H9 (cell line): ENCODE data around the gene PRKCZ. TPM values are rescaled to one million over a fixed set of nuclear protein-coding genes. Genes with fewer than 3 reads are reported as not detected.

Experiments used
- DNase-seq: peaks from one replicate; pipeline ENCODE4 v3.0.0-alpha.2; 2017
- H2AFZ ChIP-seq: one replicate; pipeline ENCODE4 v1.6.1; 2013; ENCODE audit warnings: mild to moderate bottlenecking, low read length, control low read depth, moderate library complexity
- H2AK5ac ChIP-seq: 2 replicates; pipeline ENCODE4 v1.6.1; 2013; ENCODE audit warnings: low read length, control low read depth, mixed read lengths; ENCODE audit not compliant: insufficient read length
- H2BK120ac ChIP-seq: one replicate; pipeline ENCODE4 v1.6.1; 2013; ENCODE audit warnings: low read depth, mild to moderate bottlenecking, low read length, control low read depth, inconsistent platforms; ENCODE audit not compliant: poor library complexity, severe bottlenecking
- H2BK12ac ChIP-seq: 2 replicates; pipeline ENCODE4 v1.6.1; 2013; ENCODE audit warnings: low read length, control low read depth, mixed read lengths, low read depth; ENCODE audit not compliant: insufficient read length
- H2BK15ac ChIP-seq: 2 replicates; pipeline ENCODE4 v1.6.1; 2013; ENCODE audit warnings: low read depth, low read length, control low read depth
- H2BK20ac ChIP-seq: one replicate; pipeline ENCODE4 v1.6.1; 2013; ENCODE audit warnings: low read depth, mild to moderate bottlenecking, low read length, control low read depth, inconsistent platforms; ENCODE audit not compliant: poor library complexity, severe bottlenecking
- H2BK5ac ChIP-seq: 2 replicates; pipeline ENCODE4 v1.6.1; 2013; ENCODE audit warnings: low read length, control low read depth, mixed read lengths; ENCODE audit not compliant: insufficient read length
- H3K14ac ChIP-seq: 2 replicates; pipeline ENCODE4 v1.6.1; 2013; ENCODE audit warnings: low read length, control low read depth; ENCODE audit not compliant: insufficient read depth
- H3K18ac ChIP-seq: 2 replicates; pipeline ENCODE4 v1.6.1; 2013; ENCODE audit warnings: low read depth, mild to moderate bottlenecking, mixed read lengths, low read length, control low read depth; ENCODE audit not compliant: insufficient read length
- H3K23ac ChIP-seq: 2 replicates; pipeline ENCODE4 v1.6.1; 2013; ENCODE audit warnings: low read length, control low read depth, mixed read lengths, low read depth; ENCODE audit not compliant: insufficient read length
- H3K23me2 ChIP-seq: 2 replicates; pipeline ENCODE4 v1.6.1; 2013; ENCODE audit warnings: low read depth, mild to moderate bottlenecking, mixed read lengths, low read length, control low read depth; ENCODE audit not compliant: insufficient read length, poor library complexity, severe bottlenecking
- H3K27ac ChIP-seq: 2 replicates; pipeline ENCODE4 v1.5.1; 2013; ENCODE audit warnings: low read length, control low read depth, mixed read lengths, low read depth; ENCODE audit not compliant: insufficient read length
- H3K27me3 ChIP-seq: 2 replicates; pipeline ENCODE4 v1.6.1; 2013; ENCODE audit warnings: low read length, control low read depth, inconsistent platforms; ENCODE audit not compliant: insufficient read depth
- H3K4ac ChIP-seq: 2 replicates; pipeline ENCODE4 v1.6.1; 2013; ENCODE audit warnings: low read depth, mild to moderate bottlenecking, control low read depth, inconsistent platforms, low read length, moderate library complexity
- H3K4me1 ChIP-seq: 2 replicates; pipeline ENCODE4 v1.6.1; 2013; ENCODE audit warnings: low read length, control low read depth, inconsistent platforms; ENCODE audit not compliant: insufficient read depth
- H3K4me2 ChIP-seq: 2 replicates; pipeline ENCODE4 v1.6.1; 2013; ENCODE audit warnings: low read length, control low read depth, mixed read lengths; ENCODE audit not compliant: insufficient read length, insufficient read depth
- H3K56ac ChIP-seq: 2 replicates; pipeline ENCODE4 v1.6.1; 2013; ENCODE audit warnings: low read depth, mild to moderate bottlenecking, mixed read lengths, low read length, control low read depth; ENCODE audit not compliant: insufficient read length
- H3K79me1 ChIP-seq: 2 replicates; pipeline ENCODE4 v1.6.1; 2013; ENCODE audit warnings: low read depth, mild to moderate bottlenecking, moderate library complexity, low read length, control low read depth, inconsistent platforms; ENCODE audit not compliant: insufficient read depth, poor library complexity, severe bottlenecking
- H3K79me2 ChIP-seq: 2 replicates; pipeline ENCODE4 v1.6.1; 2013; ENCODE audit warnings: low read length, control low read depth, inconsistent platforms; ENCODE audit not compliant: insufficient read depth
- H3K9ac ChIP-seq: 2 replicates; pipeline ENCODE4 v1.6.1; 2013; ENCODE audit warnings: low read length, control low read depth, mixed read lengths; ENCODE audit not compliant: insufficient read length; ENCODE audit errors: extremely low read depth
- H3K9me3 ChIP-seq: one replicate; pipeline ENCODE4 v1.6.1; 2013; ENCODE audit warnings: low read depth, low read length, inconsistent platforms; ENCODE audit not compliant: control insufficient read depth
- H3T11ph ChIP-seq: one replicate; pipeline ENCODE4 v1.6.1; 2013; ENCODE audit warnings: mild to moderate bottlenecking, low read length, control low read depth, inconsistent platforms
- H4K20me1 ChIP-seq: one replicate; pipeline ENCODE4 v1.6.1; 2013; ENCODE audit not compliant: control insufficient read depth, insufficient read length, insufficient read depth
- H4K5ac ChIP-seq: 2 replicates; pipeline ENCODE4 v1.6.1; 2013; ENCODE audit warnings: low read depth, mild to moderate bottlenecking, mixed read lengths, low read length, control low read depth; ENCODE audit not compliant: insufficient read length
- H4K8ac ChIP-seq: replicated peaks from 2 replicates; pipeline ENCODE4 v1.6.1; 2013; ENCODE audit warnings: low read length, control low read depth, mixed read lengths, low read depth; ENCODE audit not compliant: insufficient read length
- H4K91ac ChIP-seq: 2 replicates; pipeline ENCODE4 v1.6.1; 2013; ENCODE audit warnings: low read depth, mild to moderate bottlenecking, moderate library complexity, mixed read lengths, low read length, control low read depth; ENCODE audit not compliant: insufficient read length
- H3K27ac Mint-ChIP-seq, 3 experiments: 2 replicates in 2 of 3; 3 replicates in 1 of 3; pipeline ENCODE4 v1.8.0; 2020 to 2021; ENCODE audit warnings: mixed read lengths in 3 of 3, mild to moderate bottlenecking in 1 of 3, moderate library complexity in 1 of 3
- H3K27me3 Mint-ChIP-seq: 2 replicates; pipeline ENCODE4 v1.8.0; 2021; ENCODE audit warnings: low read depth, mild to moderate bottlenecking, moderate library complexity, mixed read lengths
- H3K36me3 Mint-ChIP-seq, 3 experiments: 2 replicates in 2 of 3; 3 replicates in 1 of 3; pipeline ENCODE4 v1.8.0; 2020 to 2021; ENCODE audit warnings: low read depth in 3 of 3, mixed read lengths in 3 of 3; ENCODE audit not compliant: insufficient read depth in 1 of 3
- H3K4me1 Mint-ChIP-seq, 2 experiments: 2 replicates each; pipeline ENCODE4 v1.8.0; 2020; ENCODE audit warnings: mixed read lengths in 2 of 2
- H3K4me3 Mint-ChIP-seq, 2 experiments: 2 replicates in 1 of 2; 3 replicates in 1 of 2; pipeline ENCODE4 v1.8.0; 2020 to 2021; ENCODE audit warnings: mild to moderate bottlenecking in 2 of 2, mixed read lengths in 2 of 2, moderate library complexity in 1 of 2
- H3K9me3 Mint-ChIP-seq, 2 experiments: 2 replicates in 1 of 2; 3 replicates in 1 of 2; pipeline ENCODE4 v1.8.0; 2020; ENCODE audit warnings: mild to moderate bottlenecking in 2 of 2, mixed read lengths in 2 of 2, moderate library complexity in 1 of 2
- whole genome bisulfite sequencing: extraction: QIAGEN DNeasy Blood & Tissue Kit; methylation state at CpG from one replicate; pipeline ENCODE4 v1.1.7; 2013; ENCODE audit warnings: missing lambda C conversion rate, low lambda C conversion rate, mixed read lengths; ENCODE audit not compliant: insufficient read length; ENCODE audit errors: extremely low coverage; 5-methylcytosine and 5-hydroxymethylcytosine counted together
- total RNA-seq: library from RNA; stranded (reverse); gene quantifications from 2 replicates; pipeline ENCODE4 v1.2.1, GENCODE V29; 2021
- TF ChIP-seq, protein P1 (sequence below): fragments of 200-600 bp; sonication (generic); conservative IDR thresholded peaks from 3 replicates; pipeline ENCODE4 v1.8.0; 2021; ENCODE audit warnings: antibody characterized with exemption, mild to moderate bottlenecking

Gene PRKCZ
- total RNA-seq, 1 experiment from 2014 or later: 48.4 TPM

DNA sequence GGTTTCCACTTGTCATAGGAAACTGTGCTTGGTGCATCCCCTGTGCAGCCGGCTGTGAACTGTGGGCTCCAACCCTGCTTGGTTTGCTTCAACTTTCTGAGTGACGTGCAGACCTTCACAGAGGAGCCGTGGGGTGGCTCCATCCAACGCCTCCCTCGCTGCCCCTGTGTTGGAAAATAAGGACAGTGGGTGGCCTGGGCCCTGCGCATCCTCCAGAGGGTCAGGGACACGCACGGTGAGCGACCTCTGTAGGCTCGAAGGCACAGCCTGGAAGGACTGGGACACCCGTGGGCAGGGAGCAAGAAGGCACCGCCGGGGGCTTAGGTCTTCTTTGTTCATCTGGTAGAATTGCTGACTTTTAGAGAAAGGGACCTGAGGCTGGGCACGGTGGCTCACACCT, 150.9 kb downstream of the PRKCZ start:
- H4K5ac ChIP-seq: no peak overlapping the region
- no peak overlapping the region for H2BK12ac ChIP-seq
- H4K20me1 ChIP-seq: no peaks in the 10 kb centered on the region
- no peak overlapping the region for H3K56ac ChIP-seq
- H3K27ac ChIP-seq: no peak overlapping the region
- H3K4me3 Mint-ChIP-seq: no peak overlapping the region
- no peak overlapping the region for H4K91ac ChIP-seq
- TF ChIP-seq, protein P1, sequence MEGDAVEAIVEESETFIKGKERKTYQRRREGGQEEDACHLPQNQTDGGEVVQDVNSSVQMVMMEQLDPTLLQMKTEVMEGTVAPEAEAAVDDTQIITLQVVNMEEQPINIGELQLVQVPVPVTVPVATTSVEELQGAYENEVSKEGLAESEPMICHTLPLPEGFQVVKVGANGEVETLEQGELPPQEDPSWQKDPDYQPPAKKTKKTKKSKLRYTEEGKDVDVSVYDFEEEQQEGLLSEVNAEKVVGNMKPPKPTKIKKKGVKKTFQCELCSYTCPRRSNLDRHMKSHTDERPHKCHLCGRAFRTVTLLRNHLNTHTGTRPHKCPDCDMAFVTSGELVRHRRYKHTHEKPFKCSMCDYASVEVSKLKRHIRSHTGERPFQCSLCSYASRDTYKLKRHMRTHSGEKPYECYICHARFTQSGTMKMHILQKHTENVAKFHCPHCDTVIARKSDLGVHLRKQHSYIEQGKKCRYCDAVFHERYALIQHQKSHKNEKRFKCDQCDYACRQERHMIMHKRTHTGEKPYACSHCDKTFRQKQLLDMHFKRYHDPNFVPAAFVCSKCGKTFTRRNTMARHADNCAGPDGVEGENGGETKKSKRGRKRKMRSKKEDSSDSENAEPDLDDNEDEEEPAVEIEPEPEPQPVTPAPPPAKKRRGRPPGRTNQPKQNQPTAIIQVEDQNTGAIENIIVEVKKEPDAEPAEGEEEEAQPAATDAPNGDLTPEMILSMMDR: no peak
- H3K27ac Mint-ChIP-seq: no peak overlapping the region
- H2AK5ac ChIP-seq: no peak overlapping the region
- H4K8ac ChIP-seq: no peak overlapping the region
- no CpG with 5 or more reads among the region's 14 CpGs for WGBS
- H2BK120ac ChIP-seq: no peak overlapping the region
- H2BK20ac ChIP-seq: no peak overlapping the region
- no peak overlapping the region for H3K23ac ChIP-seq
- no peak overlapping the region for H3K4ac ChIP-seq
- H2BK5ac ChIP-seq: no peak overlapping the region
- H3K79me1 ChIP-seq: no peaks in the 10 kb centered on the region
- no peaks in the 10 kb centered on the region for H3K9me3 ChIP-seq
- H3K4me1 Mint-ChIP-seq: peaks cover 7 to 23% of the 10 kb centered on the region in 2 experiments
- H3K9me3 Mint-ChIP-seq: no peaks in the 10 kb centered on the region
- no peak overlapping the region for H3T11ph ChIP-seq
- H3K36me3 Mint-ChIP-seq: no peaks in the 10 kb centered on the region
- no peaks in the 10 kb centered on the region for H3K4me1 ChIP-seq
- no peak overlapping the region for H2BK15ac ChIP-seq
- H3K18ac ChIP-seq: no peak overlapping the region
- peaks cover 14% of the 10 kb centered on the region for H3K23me2 ChIP-seq
- H3K4me2 ChIP-seq: no peak overlapping the region
- H3K27me3 ChIP-seq: no peaks in the 10 kb centered on the region
- H2AFZ ChIP-seq: no peak overlapping the region
- H3K79me2 ChIP-seq: no peaks in the 10 kb centered on the region
- no peak overlapping the region; the same call in 1 of the 2 replicates for H3K14ac ChIP-seq
- peaks cover 3% of the 10 kb centered on the region for H3K27me3 Mint-ChIP-seq
- DNase-seq: no peak
- no peak overlapping the region for H3K9ac ChIP-seq
